Endothelial cell of umbilical vein (primary cell): ENCODE results near the gene PRRX2. TPM values are rescaled to one million over a fixed set of nuclear protein-coding genes. Genes with fewer than 3 reads are reported as not detected.

Experiments used
- BruUV-seq: library from RNA; stranded (reverse); fragments of 400-500 nt; replicated peaks from 2 replicates; lab custom pipeline; 2021; lab: Mats Ljungman, UMichigan
- CTCF ChIA-PET: fragments of 300-600, 350-600 bp; sonication (Branson Sonifier 250); formaldehyde crosslinking; loops from one replicate; lab custom pipeline; 2021; ENCODE audit warnings: antibody characterized with exemption, inconsistent platforms; lab: Charles Lee
- POLR2A ChIA-PET: fragments of 300-600, 350-600 bp; sonication (Branson Sonifier 250); formaldehyde crosslinking; loops from one replicate; lab custom pipeline; 2021; ENCODE audit warnings: antibody characterized with exemption, inconsistent platforms; lab: Charles Lee
- DNase-seq: peaks from one replicate; pipeline ENCODE4 v3.0.0-alpha.2; 2011; ENCODE audit warnings: low read depth, low spot score
- FAIRE-seq: peaks from 2 replicates; lab custom pipeline; 2011; peaks lifted over from hg19 to GRCh38; lab: Jason Lieb, UNC
- H2AFZ ChIP-seq: 2 replicates; pipeline ENCODE4 v1.6.0; 2012; ENCODE audit warnings: low read depth, low read length, control low read depth, inconsistent platforms
- H3K27ac ChIP-seq: 2 replicates; pipeline ENCODE4 v1.5.1; 2011; ENCODE audit warnings: low read depth, mild to moderate bottlenecking, control low read depth, low read length, moderate library complexity; ENCODE audit not compliant: insufficient read depth
- H3K27me3 ChIP-seq, 2 experiments: 2 replicates each; pipeline versions ENCODE4 v1.6.0 to v1.6.1; 2011; ENCODE audit warnings: low read length in 2 of 2, mixed read lengths in 1 of 2; ENCODE audit not compliant: control insufficient read depth in 2 of 2, insufficient read depth in 2 of 2
- H3K36me3 ChIP-seq, 2 experiments: 2 replicates in 1 of 2; 3 replicates in 1 of 2; pipeline ENCODE4 v1.5.1; 2011; ENCODE audit warnings: low read length in 2 of 2, mild to moderate bottlenecking in 1 of 2, moderate library complexity in 1 of 2; ENCODE audit not compliant: control insufficient read depth in 2 of 2, insufficient read depth in 2 of 2; ENCODE audit errors: extremely low read depth in 1 of 2
- H3K4me1 ChIP-seq: 3 replicates; pipeline ENCODE4 v1.5.1; 2011; ENCODE audit warnings: mild to moderate bottlenecking, low read length; ENCODE audit not compliant: control insufficient read depth, insufficient read depth; ENCODE audit errors: extremely low read depth
- H3K4me2 ChIP-seq: 2 replicates; pipeline ENCODE4 v1.6.1; 2011; ENCODE audit warnings: low read length, control low read depth, mixed read lengths; ENCODE audit not compliant: insufficient read depth
- H3K4me3 ChIP-seq, 3 experiments: fragments of 200-600 bp in 1 of 3; sonication (generic), shearing (Covaris generic) in 1 of 3; replicated peaks in 1 of 3; 2 replicates each; pipeline ENCODE4 v1.5.1; 2011 to 2016; ENCODE audit warnings: control low read depth in 3 of 3, low read length in 3 of 3, mild to moderate bottlenecking in 2 of 3, inconsistent platforms in 1 of 3, low read depth in 1 of 3, moderate library complexity in 1 of 3; ENCODE audit not compliant: insufficient read depth in 1 of 3
- H3K79me2 ChIP-seq: 2 replicates; pipeline ENCODE4 v1.6.0; 2012; ENCODE audit warnings: low read length, inconsistent platforms; ENCODE audit not compliant: control insufficient read depth, insufficient read depth
- H3K9ac ChIP-seq: replicated peaks from 2 replicates; pipeline ENCODE3; 2011; ENCODE audit warnings: low read length, control low read depth; ENCODE audit not compliant: insufficient read depth; ENCODE audit errors: extremely low read depth
- H3K9me1 ChIP-seq: replicated peaks from 3 replicates; pipeline ENCODE4 v1.6.0; 2011; ENCODE audit warnings: mild to moderate bottlenecking, low read length; ENCODE audit not compliant: control insufficient read depth, insufficient read depth; ENCODE audit errors: extremely low read depth
- H3K9me3 ChIP-seq: replicated peaks from 2 replicates; pipeline ENCODE4 v1.5.1; 2012; ENCODE audit warnings: low read length, inconsistent platforms; ENCODE audit not compliant: control insufficient read depth, insufficient read depth
- H4K20me1 ChIP-seq: replicated peaks from 2 replicates; pipeline ENCODE3; 2011; ENCODE audit warnings: mild to moderate bottlenecking, low read length; ENCODE audit not compliant: control insufficient read depth, insufficient read depth; ENCODE audit errors: extremely low read depth
- EZH2 ChIP-seq: IDR thresholded peaks from 2 replicates; pipeline ENCODE4 v1.6.1; 2012; ENCODE audit warnings: borderline replicate concordance, low read depth, mild to moderate bottlenecking, moderate library complexity, low read length, inconsistent platforms; ENCODE audit not compliant: severe bottlenecking
- FOS ChIP-seq: IDR thresholded peaks from 2 replicates; pipeline ENCODE4 v1.6.1; 2011; ENCODE audit warnings: mild to moderate bottlenecking, low read length, moderate library complexity, borderline replicate concordance; ENCODE audit not compliant: insufficient read depth
- GATA2 ChIP-seq: IDR thresholded peaks from 2 replicates; pipeline ENCODE4 v1.7.0; 2011; ENCODE audit warnings: low read depth, mild to moderate bottlenecking, moderate library complexity, mixed read lengths, low read length; ENCODE audit not compliant: insufficient read length, insufficient read depth
- JUN ChIP-seq: IDR thresholded peaks from 2 replicates; pipeline ENCODE4 v1.6.1; 2011; ENCODE audit warnings: borderline replicate concordance, low read depth; ENCODE audit not compliant: insufficient read length, insufficient read depth
- MYC ChIP-seq: IDR thresholded peaks from one replicate; pipeline ENCODE4 v1.6.1; 2011; ENCODE audit warnings: mild to moderate bottlenecking, low read depth, low read length
- POLR2A ChIP-seq: IDR thresholded peaks from 2 replicates; pipeline ENCODE4 v1.6.1; 2012; ENCODE audit warnings: low read depth, mild to moderate bottlenecking, control low read depth, low read length
- POLR2AphosphoS5 ChIP-seq: IDR thresholded peaks from 2 replicates; pipeline ENCODE4 v1.6.1; 2012; ENCODE audit warnings: low read depth, mild to moderate bottlenecking, control low read depth, low read length, moderate library complexity; ENCODE audit not compliant: insufficient read depth
- dilution Hi-C: fragments of 300-500 bp; cut with MboI; formaldehyde crosslinking; loops from one replicate; pipeline ENCODE4 v1.15.0; 2019; ENCODE audit warnings: low sequenced_read_pairs; ENCODE audit not compliant: extremely low pct_ligation_motif_present
- intact Hi-C: fragments of 100-400 bp; cut with micrococcal nuclease; formaldehyde crosslinking; loops from one replicate; pipeline ENCODE4 v1.10.0; 2022
- polyA plus RNA-seq, 4 experiments: library from polyadenylated mRNA; depleted of rRNA in 3 of 4; stranded (reverse) in 3 of 4; unstranded in 1 of 4; fragments of >200 nt; gene quantifications; 2 replicates each; pipeline versions ENCODE4 v1.2.1 to v1.2.3, GENCODE V29; 2011 to 2012; ENCODE audit warnings: missing spikeins in 1 of 4
- total RNA-seq: library from RNA; stranded (reverse); gene quantifications from 2 replicates; pipeline ENCODE4 v1.2.3, GENCODE V29; 2021
- TF ChIP-seq, protein P1 (sequence below), 2 donors: IDR thresholded peaks; 1 replicate in 1 of 2; 2 replicates in 1 of 2; pipeline ENCODE4 v1.5.1; 2011; ENCODE audit warnings: low read length in 2 of 2, mild to moderate bottlenecking in 2 of 2, moderate library complexity in 2 of 2, control low read depth in 1 of 2, inconsistent platforms in 1 of 2, low read depth in 1 of 2; ENCODE audit not compliant: insufficient read depth in 1 of 2; ENCODE audit errors: extremely low read depth in 1 of 2

PRRX2 gene
- total and polyA plus RNA-seq, 2 donors (not counting 3 experiments of a cell fraction or from before 2014, with no cell fraction given) = 0.19 to 0.77 TPM

- CTCF ChIA-PET = no interaction called here
- Histone ChIP-seq H3K27me3 (no peaks in the 10 kb centered on the region), H2AFZ (no peak overlapping the region), H3K9ac (no peak overlapping the region), H3K36me3 (no peaks in the 10 kb centered on the region), H3K79me2 (no peaks in the 10 kb centered on the region), H3K4me3 (no peak overlapping the region), H3K4me2 (no peak overlapping the region), H3K9me3 (no peaks in the 10 kb centered on the region), H3K27ac (no peak overlapping the region), H4K20me1 (no peaks in the 10 kb centered on the region), H3K9me1 (no peaks in the 10 kb centered on the region), H3K4me1 (no peaks in the 10 kb centered on the region)
- dilution Hi-C loops (no loop called here), intact Hi-C loops (no loop called here)
- FAIRE-seq (no peak), DNase-seq (no peak)
- TF ChIP-seq JUN (no peak), GATA2 (no peak), POLR2AphosphoS5 (no peak), EZH2 (no peak), FOS (no peak), MYC (no peak), POLR2A (no peak)
- TF ChIP-seq, protein P1, sequence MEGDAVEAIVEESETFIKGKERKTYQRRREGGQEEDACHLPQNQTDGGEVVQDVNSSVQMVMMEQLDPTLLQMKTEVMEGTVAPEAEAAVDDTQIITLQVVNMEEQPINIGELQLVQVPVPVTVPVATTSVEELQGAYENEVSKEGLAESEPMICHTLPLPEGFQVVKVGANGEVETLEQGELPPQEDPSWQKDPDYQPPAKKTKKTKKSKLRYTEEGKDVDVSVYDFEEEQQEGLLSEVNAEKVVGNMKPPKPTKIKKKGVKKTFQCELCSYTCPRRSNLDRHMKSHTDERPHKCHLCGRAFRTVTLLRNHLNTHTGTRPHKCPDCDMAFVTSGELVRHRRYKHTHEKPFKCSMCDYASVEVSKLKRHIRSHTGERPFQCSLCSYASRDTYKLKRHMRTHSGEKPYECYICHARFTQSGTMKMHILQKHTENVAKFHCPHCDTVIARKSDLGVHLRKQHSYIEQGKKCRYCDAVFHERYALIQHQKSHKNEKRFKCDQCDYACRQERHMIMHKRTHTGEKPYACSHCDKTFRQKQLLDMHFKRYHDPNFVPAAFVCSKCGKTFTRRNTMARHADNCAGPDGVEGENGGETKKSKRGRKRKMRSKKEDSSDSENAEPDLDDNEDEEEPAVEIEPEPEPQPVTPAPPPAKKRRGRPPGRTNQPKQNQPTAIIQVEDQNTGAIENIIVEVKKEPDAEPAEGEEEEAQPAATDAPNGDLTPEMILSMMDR (IDR thresholded peaks at IDR 0.05; ENCODE audit: extremely low read depth in 1 of 2, insufficient read depth in 1 of 2, low read depth in 1 of 2, low read length in 2 of 2) = no peak
- BruUV-seq = no TSS peak
- POLR2A ChIA-PET = no interaction called here
Observed at GRCh38 chr9:129731477-129732085, 66.1 kb downstream of the PRRX2 start.
